Activated CD4-positive, alpha-beta T cell treated with anti-CD3 and anti-CD28 coated beads, Interleukin-2, amount 50 U/mL, for 48 hours (primary cell): Measurements from ENCODE around the gene PSMA8.
A peak's percentile ranks its signal among the peaks of the same experiment; 100 is the strongest.
"Not testable (repeated sequence)": the region's sequence is repeated elsewhere in the genome, so short reads cannot be mapped to it uniquely, and the experiment has no call there.

Experiments
- DNase-seq, 2 experiments: peaks; one replicate each; pipeline ENCODE4 v3.0.0-alpha.2; 2020

The PSMA8 gene

DNA sequence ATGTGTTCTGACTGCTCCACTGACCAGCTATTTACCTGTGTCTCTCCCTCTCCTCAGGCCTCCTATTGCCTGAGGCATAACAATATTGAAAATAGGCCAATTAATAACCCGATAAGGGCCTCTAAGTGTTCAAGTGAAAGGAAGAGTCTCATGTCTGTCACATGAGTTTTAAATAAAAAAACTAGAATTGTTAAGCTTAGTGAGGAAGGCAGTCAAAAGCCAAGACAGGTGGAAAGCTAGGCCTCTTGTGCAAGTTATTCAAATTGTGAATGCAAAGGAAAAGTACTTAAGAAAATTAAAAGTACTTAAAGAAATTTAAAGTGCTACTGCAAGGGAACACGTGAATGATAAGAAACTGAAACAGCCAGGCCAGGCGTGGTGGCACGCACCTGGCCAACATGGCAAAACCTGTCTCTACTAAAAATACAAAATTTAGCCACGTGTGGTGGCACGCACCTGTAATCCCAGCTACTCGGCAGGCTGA, 47.7 kb downstream of the PSMA8 start:
- no peak for DNase-seq

DNA sequence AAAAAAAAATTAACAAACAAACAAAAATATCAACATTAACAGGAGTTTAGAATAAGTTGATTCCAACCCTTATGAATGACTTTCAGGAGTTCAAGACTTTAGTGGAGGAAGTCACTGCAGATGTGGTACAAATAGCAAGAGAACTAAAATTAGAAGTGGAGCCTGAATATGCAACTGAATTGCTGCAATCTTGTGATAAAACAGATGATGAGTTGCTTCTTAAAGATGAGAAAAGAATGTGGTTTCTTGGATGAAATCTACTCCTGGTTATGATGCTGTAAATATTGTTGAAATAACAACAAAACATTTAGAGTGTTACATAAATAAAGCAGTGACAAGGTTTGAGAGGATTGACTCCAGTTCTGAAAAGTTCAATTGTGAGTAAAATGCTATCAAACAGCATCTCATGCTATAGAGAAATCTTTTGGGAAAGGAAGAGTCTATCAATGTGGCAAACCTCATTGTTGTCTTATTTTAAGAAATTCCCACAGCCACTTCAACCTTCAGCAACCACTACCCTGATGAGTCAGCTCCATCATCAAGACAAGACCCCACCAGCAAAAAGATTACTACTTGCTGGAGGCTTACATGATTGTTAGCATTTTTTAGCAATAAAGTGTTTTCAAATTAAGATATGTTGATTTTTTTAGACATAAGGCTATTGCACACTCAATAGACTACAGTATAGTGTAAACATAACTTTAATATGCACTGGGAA, 49.9 kb downstream of the PSMA8 start:
- DNase-seq = no peak

DNA sequence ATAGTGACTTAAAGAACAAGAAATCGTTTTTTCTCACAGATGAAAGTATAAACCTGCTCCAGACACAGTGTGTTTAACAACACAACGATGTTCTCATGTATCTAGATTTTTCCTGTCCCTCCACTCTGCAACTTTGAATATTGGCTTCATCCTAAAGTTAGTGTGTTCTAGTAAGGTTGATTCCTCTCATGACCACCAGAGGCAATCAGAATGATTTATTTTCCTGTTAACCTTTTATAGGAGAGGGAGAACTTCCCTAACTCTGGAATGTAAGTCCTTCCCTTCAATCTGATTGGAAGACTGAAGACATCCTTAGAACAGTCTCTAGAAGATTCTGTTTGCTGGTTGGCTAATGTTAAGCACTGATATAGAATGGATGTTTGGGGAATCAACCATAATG, 51.6 kb downstream of the PSMA8 start:
- no peak for DNase-seq

DNA sequence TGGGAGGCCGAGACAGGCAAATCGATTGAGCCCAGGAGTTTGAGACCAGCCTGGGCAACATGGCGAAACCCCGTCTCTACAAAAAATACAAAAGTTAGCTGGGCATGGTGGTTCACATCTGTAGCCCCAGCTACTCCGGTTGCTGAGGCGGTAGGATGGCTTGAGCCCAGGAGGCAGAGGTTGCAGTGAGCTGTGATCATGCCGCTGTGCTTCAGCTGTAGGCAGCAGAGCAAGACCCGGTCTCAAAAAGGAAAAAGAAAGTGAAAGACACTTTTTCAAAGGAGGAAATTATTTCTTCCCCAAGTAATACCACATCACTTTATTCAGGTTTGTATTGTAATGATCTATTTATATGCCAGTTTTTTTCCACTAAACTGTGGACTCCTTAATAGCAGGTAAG, 56.8 kb downstream of the PSMA8 start:
- peak; percentile 20 to 31 for DNase-seq

DNA sequence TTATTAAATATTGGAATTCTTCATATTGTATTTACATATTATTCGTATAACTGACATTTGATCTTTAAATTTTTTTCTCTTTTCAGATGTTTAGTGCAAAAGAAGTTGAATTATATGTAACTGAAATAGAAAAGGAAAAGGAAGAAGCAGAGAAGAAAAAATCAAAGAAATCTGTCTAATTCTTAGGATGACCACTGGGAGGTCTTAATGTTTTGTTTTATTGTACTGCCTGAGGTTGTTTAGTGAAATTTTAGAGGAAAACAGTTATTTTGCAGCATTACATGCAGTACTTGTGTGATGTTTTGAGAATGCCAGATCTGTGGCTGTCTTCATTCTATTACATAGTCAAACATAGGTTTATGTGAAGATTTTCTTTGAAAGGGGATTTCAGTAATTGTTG, 58.6 kb downstream of the PSMA8 start:
- DNase-seq = no peak

DNA sequence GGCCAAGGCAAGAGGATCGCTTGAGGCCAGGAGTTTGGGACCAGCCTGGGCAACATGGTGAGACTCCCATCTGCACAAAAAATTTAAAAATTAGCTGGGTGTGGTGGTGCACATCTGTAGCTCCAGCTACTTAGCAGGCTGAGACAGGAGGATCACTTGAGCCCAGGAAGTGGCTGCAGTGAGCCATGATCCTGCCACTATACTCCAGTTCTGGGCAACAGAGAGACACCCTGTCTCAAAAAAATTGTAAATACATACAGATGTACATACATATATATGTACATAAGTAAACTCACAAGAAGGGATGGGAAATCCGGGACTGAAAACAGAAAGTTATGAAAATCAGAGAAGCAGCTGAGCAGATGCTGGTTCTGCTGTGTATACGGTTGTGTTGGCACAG, 62.9 kb downstream of the PSMA8 start:
- no peak for DNase-seq

DNA sequence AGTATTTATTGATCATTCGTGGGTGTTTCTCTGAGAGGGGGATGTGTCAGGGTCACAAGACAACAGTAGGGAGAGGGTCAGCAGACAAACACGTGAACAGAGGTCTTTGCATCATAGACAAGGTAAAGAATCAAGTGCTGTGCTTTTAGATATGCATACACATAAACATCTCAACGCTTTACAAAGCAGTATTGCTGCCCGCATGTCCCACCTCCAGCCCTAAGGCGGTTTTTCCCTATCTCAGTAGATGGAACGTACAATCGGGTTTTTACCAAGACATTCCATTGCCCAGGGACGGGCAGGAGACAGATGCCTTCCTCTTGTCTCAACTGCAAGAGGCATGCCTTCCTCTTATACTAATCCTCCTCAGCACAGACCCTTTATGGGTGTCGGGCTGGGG, 68.3 kb downstream of the PSMA8 start:
- DNase-seq = not testable (repeated sequence)

DNA sequence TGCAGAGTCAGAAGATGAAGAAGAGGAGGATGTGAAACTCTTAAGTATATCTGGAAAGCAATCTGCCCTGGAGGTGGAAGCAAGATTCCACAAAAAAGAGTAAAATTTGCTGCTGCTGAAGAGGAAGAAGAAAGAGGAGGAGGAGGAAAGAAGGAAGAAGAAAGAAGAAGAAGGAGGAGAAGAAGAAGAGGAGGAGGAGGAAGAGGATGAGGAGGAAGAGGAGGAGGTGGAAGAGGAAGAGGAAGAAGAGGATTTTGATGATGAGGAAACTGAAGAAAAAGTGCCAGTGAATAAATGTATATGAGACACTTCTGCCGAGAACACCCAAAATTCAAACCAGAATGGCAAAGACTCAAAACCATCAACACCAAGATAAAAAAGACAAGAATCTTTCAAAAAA, 71.6 kb downstream of the PSMA8 start:
- no peak for DNase-seq

DNA sequence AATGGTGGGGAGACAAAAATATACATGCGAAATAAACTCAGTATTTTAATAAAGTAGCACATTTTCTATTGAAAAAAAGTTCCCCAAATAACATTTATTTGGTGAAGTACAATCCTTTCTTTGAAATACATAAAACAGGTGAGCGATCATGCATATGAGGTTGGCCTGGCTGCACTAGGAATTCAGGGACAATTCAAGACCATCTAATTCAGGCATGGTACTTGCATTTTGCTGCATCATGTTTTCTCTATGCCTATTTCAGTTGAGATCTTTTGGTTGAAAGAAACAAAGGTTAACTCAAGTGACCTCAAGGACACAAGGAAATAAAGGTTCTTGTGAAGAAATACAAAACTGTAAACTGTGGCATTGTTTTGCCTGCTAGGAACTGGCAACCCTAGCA, 72.8 kb downstream of the PSMA8 start:
- no peak for DNase-seq

DNA sequence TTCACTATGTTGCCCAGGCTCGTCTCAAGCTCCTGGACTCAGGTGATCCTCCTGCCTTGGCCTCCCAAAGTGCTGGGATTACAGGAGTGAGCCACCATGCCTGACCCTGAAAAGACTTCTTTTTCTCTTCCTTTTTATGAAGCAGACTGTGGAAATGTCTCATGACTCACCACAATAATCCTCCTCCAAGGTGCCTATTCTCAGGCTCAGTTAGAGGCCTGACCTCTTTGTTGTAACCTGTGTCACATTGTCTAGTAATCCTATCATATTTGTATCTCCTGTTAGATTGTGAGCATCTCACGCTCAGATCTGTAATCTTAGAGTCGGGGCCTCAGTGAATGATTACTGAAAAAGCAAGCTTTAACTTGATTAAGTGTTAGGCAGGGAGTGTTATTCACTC, 74.3 kb downstream of the PSMA8 start:
- no peak for DNase-seq

DNA sequence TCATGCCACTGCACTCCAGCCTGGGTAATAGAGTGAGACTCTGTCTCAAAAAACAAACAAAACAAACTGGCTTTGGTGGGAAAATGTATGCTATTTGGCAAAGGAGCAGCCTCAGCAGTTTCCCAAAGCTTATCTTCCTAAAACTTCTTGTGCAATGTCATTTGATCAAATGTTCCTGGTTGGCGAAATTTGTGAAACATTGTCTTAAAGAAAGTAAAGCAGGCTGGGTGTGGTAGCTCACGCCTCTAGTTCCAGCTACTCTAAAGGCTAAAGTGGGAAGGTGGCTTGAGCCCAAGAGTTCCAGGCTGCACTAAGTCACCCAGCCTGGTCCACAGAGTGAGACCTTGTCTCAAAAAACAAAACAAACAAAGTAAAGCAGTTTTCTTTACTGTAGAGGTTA, 75.3 kb downstream of the PSMA8 start:
- DNase-seq = no peak

DNA sequence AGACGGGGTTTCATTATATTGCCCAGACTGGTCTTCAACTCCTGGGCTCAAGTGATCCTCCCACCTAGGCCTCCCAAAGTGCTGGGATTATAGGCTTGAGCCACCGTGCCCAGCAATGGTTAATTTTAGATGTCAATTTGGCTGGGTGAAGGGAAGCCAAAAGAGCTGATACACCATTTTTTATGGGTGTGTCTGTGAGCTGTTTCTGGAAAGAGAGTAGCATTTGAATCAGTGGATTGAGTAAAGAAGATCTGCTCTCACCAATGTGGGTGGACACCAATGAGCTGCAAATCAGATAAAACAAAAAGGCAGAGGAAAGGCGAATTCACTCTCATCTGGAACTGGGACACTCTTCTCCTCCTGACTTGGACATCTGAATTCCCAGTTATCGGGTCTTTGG, 76.5 kb downstream of the PSMA8 start:
- DNase-seq = no peak

DNA sequence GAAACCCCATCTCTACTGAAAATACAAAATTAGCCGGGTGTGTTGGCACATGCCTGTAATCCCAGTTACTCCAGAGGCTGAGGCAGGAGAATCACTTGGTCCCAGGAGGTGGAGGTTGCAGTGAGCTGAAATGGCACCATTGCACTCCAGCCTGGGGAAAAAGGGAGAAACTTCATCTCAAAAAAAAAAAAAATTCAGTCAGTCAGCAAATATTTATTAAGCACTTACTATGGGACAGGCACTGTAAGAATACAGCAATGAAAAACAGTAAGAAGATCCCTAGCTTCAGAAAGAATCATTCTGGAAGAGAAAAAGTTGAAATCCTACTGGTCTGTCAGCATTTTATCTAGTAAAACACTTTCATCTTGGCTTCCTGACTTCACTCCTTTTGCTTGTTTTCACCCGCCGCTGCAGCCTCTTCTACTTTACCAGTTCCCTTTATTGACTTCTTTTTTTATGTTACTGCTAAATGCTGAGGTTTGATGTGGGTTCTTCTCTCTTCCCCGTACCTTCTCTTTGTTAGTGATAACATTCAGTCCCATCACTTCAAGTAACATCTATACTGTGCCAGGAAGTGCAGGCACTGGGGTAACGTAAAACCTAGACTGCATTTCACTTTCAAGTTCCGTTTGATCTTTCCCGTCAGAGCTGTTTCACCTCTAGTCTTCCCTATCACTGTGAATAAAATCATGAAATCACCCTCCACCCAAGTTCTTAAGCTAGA, 81.7 kb downstream of the PSMA8 start:
- peak; percentile 33 to 40 for DNase-seq

DNA sequence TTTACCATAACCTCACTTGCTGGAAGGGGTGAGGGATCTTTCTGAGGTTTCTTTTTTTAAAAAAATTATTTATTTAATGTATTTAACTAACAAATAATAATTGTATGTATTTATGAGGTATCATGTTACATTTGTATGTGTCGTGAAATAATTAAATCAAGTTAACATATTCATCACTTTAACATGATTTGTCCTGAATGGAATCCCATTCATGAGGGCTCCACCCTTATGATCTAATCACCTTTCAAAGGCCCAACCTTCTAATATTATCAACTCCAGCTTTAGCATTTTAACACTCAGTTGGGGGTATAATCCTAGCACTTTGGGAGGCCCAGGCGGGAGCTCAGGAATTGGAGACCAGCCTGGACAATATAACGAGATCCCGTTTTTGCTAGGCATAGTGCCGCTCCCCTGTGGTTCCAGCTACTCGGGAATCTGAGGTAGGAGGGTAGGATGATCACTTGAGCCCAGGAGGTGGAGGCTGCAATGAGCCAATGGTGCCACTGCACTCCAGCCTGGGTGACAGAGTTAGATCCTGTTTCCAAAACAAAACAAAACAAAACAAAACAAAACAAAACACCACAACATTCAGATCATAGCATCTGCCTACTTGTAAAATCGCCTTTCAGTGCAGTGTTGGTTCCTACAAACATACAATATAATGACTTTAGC, 91.5 kb downstream of the PSMA8 start:
- DNase-seq = no peak

DNA sequence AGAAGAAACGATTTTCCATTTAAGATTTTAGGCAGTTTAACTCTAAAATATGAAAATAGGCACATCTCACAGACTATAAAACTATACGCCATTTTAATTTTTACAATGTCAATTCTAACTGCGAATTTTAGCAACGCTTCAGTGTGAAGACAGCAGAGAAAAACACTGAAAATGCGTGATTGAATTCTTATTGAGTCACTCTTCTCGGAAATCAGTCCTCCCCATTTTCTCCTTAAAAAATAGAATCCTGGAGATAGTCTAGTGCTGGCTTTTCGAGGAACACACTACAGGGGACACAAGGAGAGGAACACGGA, 92.2 kb downstream of the PSMA8 start:
- no peak for DNase-seq

DNA sequence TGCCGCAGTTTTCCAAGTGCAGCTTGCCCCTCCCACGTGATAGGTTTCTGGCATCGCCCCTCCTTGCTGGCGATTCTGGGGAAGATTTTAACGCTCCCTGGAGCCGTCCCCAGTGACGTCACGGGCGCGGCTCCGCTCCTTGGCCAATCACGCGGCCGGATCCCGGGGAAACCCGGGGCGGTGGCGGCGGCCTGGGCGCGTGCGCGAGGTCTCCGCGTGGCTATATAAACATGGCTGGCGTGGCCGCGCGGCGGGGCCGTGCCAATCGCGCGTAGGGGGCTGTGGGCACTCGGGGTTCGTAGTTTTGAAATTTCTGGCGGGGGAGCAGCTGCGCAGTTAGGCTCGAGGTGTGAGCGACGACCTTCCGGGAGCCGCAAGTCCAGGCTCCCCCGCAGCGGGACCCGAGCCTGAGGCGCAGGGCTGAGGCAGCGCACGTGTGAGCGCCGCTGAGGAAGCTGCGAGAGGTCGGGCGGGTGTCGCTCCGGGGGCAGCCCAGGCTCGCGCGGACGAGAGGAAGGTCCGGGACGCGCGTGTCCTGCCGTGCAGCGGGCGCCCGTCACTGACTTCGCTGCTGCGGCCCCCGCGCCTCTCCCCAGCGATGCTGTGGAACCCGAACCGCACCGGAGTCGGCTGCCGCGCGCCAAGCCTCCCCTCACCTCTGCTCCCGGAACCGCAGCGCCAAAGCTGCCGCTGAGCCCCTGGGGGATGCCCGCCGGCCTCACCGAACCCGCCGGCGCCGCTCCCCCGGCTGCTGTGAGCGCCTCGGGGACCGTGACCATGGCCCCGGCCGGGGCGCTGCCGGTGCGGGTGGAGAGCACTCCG, 92.8 kb downstream of the PSMA8 start, which contains the start of gene TAF4B:
TAF4B (plus strand) TSS at position 217 of the 822 bp plus-strand sequence; CDS start at position 706, 489 bp downstream.
- peak; percentile 94 to 95 for DNase-seq

DNA sequence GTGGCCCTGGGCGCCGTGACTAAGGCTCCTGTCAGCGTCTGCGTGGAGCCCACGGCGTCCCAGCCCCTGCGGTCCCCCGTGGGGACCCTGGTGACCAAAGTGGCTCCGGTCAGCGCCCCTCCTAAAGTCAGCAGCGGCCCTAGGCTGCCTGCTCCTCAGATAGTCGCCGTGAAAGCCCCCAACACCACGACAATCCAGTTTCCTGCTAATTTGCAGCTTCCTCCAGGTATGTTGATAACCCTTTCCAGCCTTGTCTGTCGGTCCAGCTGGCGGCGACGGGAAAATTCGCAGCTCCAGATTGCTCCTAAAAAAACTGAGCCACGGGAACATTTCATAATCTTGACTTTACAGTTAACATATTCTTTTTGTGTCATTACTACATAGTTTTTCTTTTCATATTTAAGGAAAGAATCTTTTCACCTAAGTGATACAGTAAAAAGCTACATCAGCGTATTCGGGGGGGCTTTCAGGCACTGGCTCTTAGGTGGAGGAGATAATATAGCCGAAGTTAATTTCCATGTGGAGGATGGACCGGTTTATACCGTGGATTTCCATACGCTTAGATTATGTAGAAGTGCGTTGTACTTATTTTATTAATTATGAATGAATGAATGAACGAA, 93.5 kb downstream of the PSMA8 start:
- peak in 1 of 2 experiments; percentile 21 for DNase-seq

DNA sequence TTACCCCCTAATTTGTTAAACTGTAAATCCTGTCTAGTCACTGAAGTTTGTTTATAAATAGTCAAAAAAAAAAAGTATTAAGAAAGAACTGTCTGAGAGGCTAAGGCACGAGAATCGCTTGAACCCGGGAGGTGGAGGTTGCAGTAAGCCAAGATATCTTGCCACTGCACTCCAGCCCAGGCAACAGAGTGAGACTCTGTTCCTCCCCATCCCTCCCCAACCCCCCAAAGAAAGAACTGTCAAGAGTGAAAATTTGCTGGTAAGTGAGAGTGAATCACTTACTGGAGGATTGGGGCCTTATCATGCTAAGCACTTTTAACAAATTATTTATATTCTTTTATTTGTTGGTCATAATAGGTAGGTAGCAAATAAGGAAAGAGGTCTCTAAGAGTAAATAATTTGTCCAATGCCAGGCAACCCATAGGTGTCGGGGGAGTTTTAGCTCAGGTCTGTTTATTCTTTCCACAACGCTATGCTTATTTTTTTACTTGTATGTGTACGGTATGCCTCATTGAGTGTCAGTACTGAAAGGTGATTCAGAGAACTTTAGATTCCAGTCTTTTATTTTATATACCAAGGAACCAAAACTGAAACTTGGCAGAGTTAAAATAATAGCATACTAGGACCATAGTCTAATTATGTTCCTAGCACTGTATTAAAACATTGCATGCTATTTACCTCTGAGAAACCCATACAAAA, 95.0 kb downstream of the PSMA8 start:
- DNase-seq = no peak

DNA sequence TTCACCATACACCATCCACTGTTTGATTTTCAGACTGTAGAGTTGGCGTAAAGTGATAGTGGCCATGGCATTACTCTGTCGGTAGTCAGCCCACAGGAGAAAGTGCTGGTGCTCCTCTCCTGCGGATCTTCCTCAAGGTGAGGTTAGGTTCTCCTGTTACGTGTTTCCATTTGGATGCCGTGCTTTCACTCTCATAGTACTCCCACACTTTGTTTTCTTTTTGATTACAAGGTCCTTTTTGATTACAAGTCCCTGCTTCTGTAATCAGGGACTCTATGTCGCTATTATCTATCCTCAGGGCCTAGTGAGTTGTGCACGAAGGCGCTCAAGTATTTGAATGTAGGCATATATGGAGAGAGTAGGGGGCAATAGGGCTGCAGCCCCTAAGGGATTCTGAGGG, 96.8 kb downstream of the PSMA8 start:
- DNase-seq = no peak

DNA sequence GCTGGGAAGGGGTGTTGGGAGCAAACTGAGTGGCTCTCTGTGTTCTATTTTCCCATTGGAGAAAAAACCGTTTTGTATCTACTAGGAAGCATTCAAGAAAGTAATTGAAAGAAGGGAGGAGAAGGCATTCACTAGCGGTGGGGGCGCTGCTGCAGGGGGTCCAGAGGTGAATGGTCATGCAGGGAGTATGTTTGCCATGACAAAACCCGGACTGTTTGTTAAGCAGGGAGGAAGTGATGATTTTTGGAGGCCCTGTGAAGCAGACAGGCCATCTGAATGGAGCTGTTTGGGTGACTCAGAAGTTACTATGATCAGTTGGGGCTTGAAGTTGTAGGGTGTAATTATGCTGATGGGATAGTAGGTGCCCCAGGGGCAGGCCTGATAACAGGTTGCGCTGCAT, 99.5 kb downstream of the PSMA8 start:
- no peak for DNase-seq

DNA sequence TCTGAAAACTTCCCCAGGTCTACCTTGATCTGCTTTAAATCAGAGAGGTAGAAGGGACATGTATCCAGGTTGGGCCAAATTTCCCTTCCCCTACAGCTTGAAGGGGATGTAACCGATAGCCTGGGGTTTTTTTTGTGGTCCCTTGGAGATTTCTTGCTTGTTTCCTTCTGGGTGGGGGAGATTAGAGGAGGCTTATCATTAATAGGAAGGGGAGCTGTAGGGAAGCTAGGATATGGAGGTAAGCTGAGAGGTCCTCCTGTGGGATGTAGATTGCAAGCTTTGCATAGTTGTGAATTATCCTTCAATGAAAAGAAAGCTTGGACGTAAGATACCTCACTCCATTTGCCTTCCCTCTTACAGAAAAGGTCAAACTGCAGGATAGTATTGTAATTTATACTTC, 103.7 kb downstream of the PSMA8 start:
- DNase-seq = not testable (repeated sequence)

DNA sequence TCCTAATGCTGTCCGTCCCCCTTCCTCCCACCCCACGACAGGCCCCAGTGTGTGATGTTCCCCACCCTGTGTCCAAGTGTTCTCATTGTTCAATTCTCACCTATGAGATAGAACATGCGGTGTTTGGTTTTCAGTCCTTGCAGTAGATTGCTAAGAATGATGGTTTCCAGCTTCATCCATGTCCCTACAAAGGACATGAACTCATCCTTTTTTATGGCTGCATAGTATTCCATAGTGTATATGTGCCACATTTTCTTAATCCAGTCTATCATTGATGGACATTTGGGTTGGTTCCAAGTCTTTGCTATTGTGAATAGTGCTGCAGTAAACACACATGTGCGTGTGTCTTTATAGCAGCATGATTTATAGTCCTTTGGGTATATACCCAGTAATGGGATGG, 105.0 kb downstream of the PSMA8 start:
- DNase-seq = not testable (repeated sequence)
